Mesenchymal stem cell (in vitro differentiated cells and primary cell): Measurements from ENCODE around the gene TPM4.
A peak's percentile ranks its signal among the peaks of the same experiment; 100 is the strongest.

Experiments
- DNase-seq: peaks from one replicate; pipeline ENCODE4 v3.0.0-alpha.2; 2013
- H2AFZ ChIP-seq: one replicate; pipeline ENCODE4 v1.6.1; 2013; ENCODE audit warnings: low read depth, mild to moderate bottlenecking, control low read depth, inconsistent platforms, low read length, moderate library complexity
- H2AK5ac ChIP-seq: 2 replicates; pipeline ENCODE4 v1.6.1; 2013; ENCODE audit warnings: low read length, moderate library complexity, mild to moderate bottlenecking, inconsistent platforms; ENCODE audit not compliant: severe bottlenecking
- H2BK120ac ChIP-seq: one replicate; pipeline ENCODE4 v1.6.1; 2013; ENCODE audit warnings: low read depth, mild to moderate bottlenecking, inconsistent platforms, low read length, moderate library complexity
- H2BK12ac ChIP-seq, 2 experiments: one replicate each; pipeline ENCODE4 v1.6.1; 2013; ENCODE audit warnings: inconsistent platforms in 2 of 2, low read length in 2 of 2, mild to moderate bottlenecking in 2 of 2, moderate library complexity in 2 of 2, control low read depth in 1 of 2
- H2BK15ac ChIP-seq: one replicate; pipeline ENCODE4 v1.6.1; 2013; ENCODE audit warnings: mild to moderate bottlenecking, low read depth, inconsistent platforms; ENCODE audit not compliant: poor library complexity, severe bottlenecking
- H2BK5ac ChIP-seq: 2 replicates; pipeline ENCODE4 v1.6.1; 2013; ENCODE audit warnings: low read depth, mild to moderate bottlenecking, low read length, control low read depth, inconsistent platforms; ENCODE audit not compliant: poor library complexity, severe bottlenecking
- H3K14ac ChIP-seq, 2 experiments: one replicate each; pipeline ENCODE4 v1.6.1; 2013; ENCODE audit warnings: inconsistent platforms in 2 of 2, low read length in 2 of 2, control low read depth in 1 of 2, mild to moderate bottlenecking in 1 of 2, moderate library complexity in 1 of 2
- H3K18ac ChIP-seq, 2 experiments: one replicate each; pipeline ENCODE4 v1.6.1; 2013; ENCODE audit warnings: inconsistent platforms in 2 of 2, low read length in 2 of 2, control low read depth in 1 of 2, low read depth in 1 of 2, mild to moderate bottlenecking in 1 of 2
- H3K23ac ChIP-seq, 2 experiments: one replicate each; pipeline ENCODE4 v1.6.1; 2013; ENCODE audit warnings: inconsistent platforms in 2 of 2, low read length in 2 of 2, mild to moderate bottlenecking in 2 of 2, moderate library complexity in 2 of 2, control low read depth in 1 of 2
- H3K27ac ChIP-seq: 2 replicates; pipeline ENCODE4 v1.5.1; 2013; ENCODE audit warnings: mild to moderate bottlenecking, moderate library complexity, low read length, control low read depth, inconsistent platforms; ENCODE audit not compliant: poor library complexity, severe bottlenecking
- H3K27me3 ChIP-seq, 2 experiments: 2 replicates each; pipeline versions ENCODE4 v1.6.1 to v1.7.0; 2013; ENCODE audit warnings: low read length in 2 of 2, mild to moderate bottlenecking in 2 of 2, moderate library complexity in 2 of 2, control low read depth in 1 of 2, inconsistent platforms in 1 of 2; ENCODE audit not compliant: control insufficient read depth in 1 of 2, insufficient read depth in 1 of 2
- H3K36me3 ChIP-seq, 2 experiments: 2 replicates each; pipeline versions ENCODE4 v1.6.1 to v1.7.0; 2013; ENCODE audit warnings: low read length in 2 of 2, control low read depth in 1 of 2, inconsistent platforms in 1 of 2, low read depth in 1 of 2, mild to moderate bottlenecking in 1 of 2; ENCODE audit not compliant: insufficient read depth in 2 of 2, control insufficient read depth in 1 of 2
- H3K4ac ChIP-seq, 2 experiments: one replicate each; pipeline ENCODE4 v1.6.1; 2013; ENCODE audit warnings: inconsistent platforms in 2 of 2, low read length in 2 of 2, mild to moderate bottlenecking in 2 of 2, moderate library complexity in 2 of 2, control low read depth in 1 of 2, low read depth in 1 of 2
- H3K4me1 ChIP-seq: 2 replicates; pipeline ENCODE4 v1.6.1; 2013; ENCODE audit warnings: low read depth, low read length, control low read depth; ENCODE audit not compliant: control insufficient read depth, insufficient read depth
- H3K4me2 ChIP-seq: 2 replicates; pipeline ENCODE4 v1.6.1; 2013; ENCODE audit warnings: low read length, mild to moderate bottlenecking, inconsistent platforms; ENCODE audit not compliant: poor library complexity, severe bottlenecking
- H3K4me3 ChIP-seq, 2 experiments: 2 replicates each; pipeline versions ENCODE4 v1.5.1 to v1.7.0; 2013; ENCODE audit warnings: low read length in 2 of 2, mild to moderate bottlenecking in 2 of 2, control low read depth in 1 of 2, low read depth in 1 of 2; ENCODE audit not compliant: insufficient read depth in 1 of 2
- H3K79me1 ChIP-seq: replicated peaks from 2 replicates; pipeline ENCODE4 v1.6.1; 2013; ENCODE audit warnings: mild to moderate bottlenecking, control low read depth, low read length, inconsistent platforms; ENCODE audit not compliant: poor library complexity, severe bottlenecking
- H3K9ac ChIP-seq: 2 replicates; pipeline ENCODE4 v1.7.0; 2013; ENCODE audit warnings: mild to moderate bottlenecking, low read length, moderate library complexity
- H3K9me3 ChIP-seq: 2 replicates; pipeline ENCODE4 v1.7.0; 2013; ENCODE audit warnings: mild to moderate bottlenecking, low read length; ENCODE audit not compliant: control insufficient read depth
- H4K8ac ChIP-seq: one replicate; pipeline ENCODE4 v1.6.1; 2013; ENCODE audit warnings: inconsistent platforms, mild to moderate bottlenecking, low read length, moderate library complexity
- H4K91ac ChIP-seq: one replicate; pipeline ENCODE4 v1.6.1; 2013; ENCODE audit warnings: mild to moderate bottlenecking, low read length, inconsistent platforms
- WGBS: methylation state at CpG from one replicate; pipeline ENCODE4 v1.1.7; 2013; ENCODE audit warnings: mixed read lengths; 5-methylcytosine and 5-hydroxymethylcytosine counted together

The TPM4 gene

GRCh38 chr19:16062789-16063188, 13.5 kb upstream of the TPM4 start:
- DNase-seq, result peak; percentile 59
- no peaks in the 10 kb centered on the region for H3K27me3 ChIP-seq
- H2BK12ac ChIP-seq, result peak overlapping the region in 1 of 2 experiments; percentile 6
- H3K23ac ChIP-seq, result no peak overlapping the region
- H3K9me3 ChIP-seq, result peaks cover 5% of the 10 kb centered on the region
- no peak overlapping the region for H3K4me3 ChIP-seq
- no peak overlapping the region for H3K4me2 ChIP-seq
- H3K14ac ChIP-seq, result no peak overlapping the region
- no peak overlapping the region for H2AFZ ChIP-seq
- no peak overlapping the region for H2AK5ac ChIP-seq
- no peak overlapping the region for H4K91ac ChIP-seq
- no peaks in the 10 kb centered on the region for H3K79me1 ChIP-seq
- H3K27ac ChIP-seq, result no peak overlapping the region
- H3K4me1 ChIP-seq, result peaks cover 12% of the 10 kb centered on the region
- no peak overlapping the region for H3K4ac ChIP-seq
- H3K18ac ChIP-seq, result no peak overlapping the region
- no peak overlapping the region for H2BK15ac ChIP-seq
- 55% methylated on average over 2 of the region's 2 CpGs for WGBS
- no peak overlapping the region for H2BK120ac ChIP-seq
- H3K9ac ChIP-seq, result peak overlapping the region; percentile 41
- H4K8ac ChIP-seq, result no peak overlapping the region
- peaks cover 0 to 4% of the 10 kb centered on the region in 2 experiments for H3K36me3 ChIP-seq
- H2BK5ac ChIP-seq, result no peak overlapping the region

DNA sequence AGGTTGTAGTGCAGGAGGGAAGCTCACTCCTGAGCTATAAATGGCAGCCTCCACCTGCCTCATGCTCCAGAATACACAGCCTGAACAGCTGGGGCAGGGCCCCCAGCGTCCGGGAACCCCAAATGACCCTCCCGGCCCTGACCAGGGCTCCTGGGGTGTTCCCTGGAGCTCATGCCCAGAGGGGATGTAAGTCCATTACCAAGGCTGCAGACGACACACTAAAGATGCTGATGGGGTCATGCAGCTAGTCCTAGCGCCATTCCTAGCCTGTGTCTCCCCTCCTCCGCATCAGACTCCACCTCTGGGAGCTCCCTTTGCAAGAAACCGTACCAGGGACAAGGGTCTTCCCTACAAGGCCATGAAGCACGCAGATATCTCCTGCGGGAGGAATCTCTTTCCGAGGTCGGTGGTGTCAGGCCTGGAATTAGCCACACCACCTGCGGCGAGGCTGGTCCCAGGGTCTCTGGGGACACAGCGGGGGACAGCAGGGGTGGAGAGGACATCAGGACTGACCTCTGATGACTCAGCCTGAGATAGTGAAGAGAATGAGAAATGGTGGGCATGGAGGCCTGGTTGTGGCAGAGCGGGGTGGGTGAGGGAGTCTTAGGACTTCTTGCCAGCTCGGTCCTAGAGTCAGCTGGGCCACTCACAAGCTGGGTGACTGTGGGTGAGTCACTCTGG, 11.9 kb upstream of the TPM4 start:
- Histone ChIP-seq H3K14ac (no peak overlapping the region), H3K4me2 (no peak overlapping the region), H2BK5ac (no peak overlapping the region), H3K4ac (no peak overlapping the region), H4K8ac (peak overlapping the region; percentile 67), H2AFZ (peak overlapping the region; percentile 2), H3K27me3 (no peaks in the 10 kb centered on the region), H3K23ac (no peak overlapping the region), H3K27ac (no peak overlapping the region), H4K91ac (peak overlapping the region; percentile 88), H3K79me1 (no peaks in the 10 kb centered on the region), H2AK5ac (no peak overlapping the region), H3K36me3 (peaks cover under 1 to 4% of the 10 kb centered on the region in 2 experiments), H3K18ac (peak overlapping the region; percentile 35 to 38), H2BK12ac (peak overlapping the region; percentile 34 to 79), H3K4me1 (peaks cover 14% of the 10 kb centered on the region), H3K9ac (peak overlapping the region; percentile 77), H3K4me3 (peak overlapping the region in 1 of 2 experiments; percentile 31), H2BK120ac (no peak overlapping the region), H3K9me3 (peaks cover 5% of the 10 kb centered on the region), H2BK15ac (no peak overlapping the region)
- 84% methylated on average over 16 of the region's 16 CpGs for WGBS
- DNase-seq, result no peak

- no peak overlapping the region for H2BK5ac ChIP-seq
- peak overlapping the region; percentile 6 to 11 for H3K18ac ChIP-seq
- no peaks in the 10 kb centered on the region for H3K27me3 ChIP-seq
- H3K79me1 ChIP-seq, result no peaks in the 10 kb centered on the region
- no peak overlapping the region for H2BK120ac ChIP-seq
- no peak overlapping the region for H3K23ac ChIP-seq
- H2AFZ ChIP-seq, result no peak overlapping the region
- no peak overlapping the region for H2BK12ac ChIP-seq
- no peak overlapping the region for H4K91ac ChIP-seq
- no peak overlapping the region for H3K27ac ChIP-seq
- H2BK15ac ChIP-seq, result no peak overlapping the region
- H4K8ac ChIP-seq, result peak overlapping the region; percentile 12
- no peak overlapping the region for H2AK5ac ChIP-seq
- no peaks in the 10 kb centered on the region for H3K9me3 ChIP-seq
- no peak overlapping the region for H3K4ac ChIP-seq
- H3K14ac ChIP-seq, result no peak overlapping the region
- peaks cover 16% of the 10 kb centered on the region for H3K4me1 ChIP-seq
- H3K4me2 ChIP-seq, result no peak overlapping the region
- no peak overlapping the region for H3K4me3 ChIP-seq
- WGBS, result 56% methylated on average over 3 of the region's 6 CpGs
- peaks cover 3 to 4% of the 10 kb centered on the region in 2 experiments for H3K36me3 ChIP-seq
- H3K9ac ChIP-seq, result peak overlapping the region; percentile 72
- DNase-seq, result no peak
Observed at GRCh38 chr19:16066611-16067104, 9.6 kb upstream of the TPM4 start.

- peaks cover 16% of the 10 kb centered on the region for H3K4me1 ChIP-seq
- H3K36me3 ChIP-seq, result peaks cover 3 to 4% of the 10 kb centered on the region in 2 experiments
- peak overlapping the region; percentile 95 for H2BK15ac ChIP-seq
- peak overlapping the region; percentile 33 to 47 for H2BK12ac ChIP-seq
- H3K27me3 ChIP-seq, result no peaks in the 10 kb centered on the region
- WGBS, result 86% methylated on average over 40 of the region's 40 CpGs
- peak overlapping the region in 1 of 2 experiments; percentile 78 for H3K4me3 ChIP-seq
- no peaks in the 10 kb centered on the region for H3K79me1 ChIP-seq
- no peak overlapping the region for H3K27ac ChIP-seq
- peak overlapping the region in 1 of 2 experiments; percentile 35 for H3K18ac ChIP-seq
- no peak overlapping the region for H4K8ac ChIP-seq
- no peak overlapping the region for H2AK5ac ChIP-seq
- H2BK5ac ChIP-seq, result no peak overlapping the region
- no peak for DNase-seq
- H4K91ac ChIP-seq, result no peak overlapping the region
- H3K4me2 ChIP-seq, result no peak overlapping the region
- H2BK120ac ChIP-seq, result no peak overlapping the region
- H3K14ac ChIP-seq, result no peak overlapping the region
- H3K9ac ChIP-seq, result peak overlapping the region; percentile 72
- no peak overlapping the region for H2AFZ ChIP-seq
- no peak overlapping the region for H3K23ac ChIP-seq
- no peak overlapping the region for H3K4ac ChIP-seq
- H3K9me3 ChIP-seq, result no peaks in the 10 kb centered on the region
Observed at GRCh38 chr19:16067205-16067938, 8.9 kb upstream of the TPM4 start.
